Measurements from ENCODE around the gene SPTAN1.

SPTAN1 gene

GRCh38 chr9:128532581-128532980 lies 19.8 kb upstream of the SPTAN1 start:
- peaks cover 8 to 79% of the 10 kb centered on the region in 2 donors for H3K36me3 ChIP-seq (replicated peaks in 1 of 2; ENCODE audit: control insufficient read depth in 2 of 2, insufficient read depth in 2 of 2, low read length in 2 of 2)
- H3K27ac ChIP-seq (replicated peaks; ENCODE audit: low read length) = no peak overlapping the region
- H3K79me1 ChIP-seq (ENCODE audit: low read depth, low read length) = no peaks in the 10 kb centered on the region
- no peak overlapping the region for H3K4me3 ChIP-seq (ENCODE audit: low read length in 2 of 2)
- no peaks in the 10 kb centered on the region for H3K9me3 ChIP-seq (replicated peaks in 1 of 2; ENCODE audit: control insufficient read depth in 2 of 2, insufficient read depth in 1 of 2, low read depth in 1 of 2, low read length in 2 of 2)
- H2AK5ac ChIP-seq (ENCODE audit: low read depth, low read length) = no peak overlapping the region
- no CpG with 5 or more reads among the region's 4 CpGs for WGBS, 2 donors (ENCODE audit: extremely low coverage in 2 of 2, insufficient read length in 2 of 2, insufficient replicate concordance in 1 of 2)
- no peak overlapping the region for H4K8ac ChIP-seq (ENCODE audit: low read depth, low read length)
- H3K14ac ChIP-seq (ENCODE audit: low read length) = no peak overlapping the region
- H2BK120ac ChIP-seq (ENCODE audit: low read depth, low read length) = no peak overlapping the region
- no peak overlapping the region for H4K91ac ChIP-seq (ENCODE audit: low read depth, low read length, poor library complexity)
- H2BK15ac ChIP-seq (ENCODE audit: low read length) = no peak overlapping the region
- H3K4me1 ChIP-seq (ENCODE audit: control insufficient read depth in 2 of 2, insufficient read depth in 1 of 2, low read depth in 1 of 2, low read length in 2 of 2) = no peaks in the 10 kb centered on the region
- no peaks in the 10 kb centered on the region for H3K27me3 ChIP-seq (ENCODE audit: control insufficient read depth in 3 of 3, insufficient read depth in 3 of 3, low read depth in 1 of 3, low read length in 3 of 3)
- H3K23ac ChIP-seq (ENCODE audit: low read depth, low read length, poor library complexity) = no peak overlapping the region
- H3K9ac ChIP-seq (ENCODE audit: low read depth, low read length, poor library complexity) = no peak overlapping the region
- no peak for DNase-seq (ENCODE audit: low spot score)
- no peak overlapping the region for H2BK12ac ChIP-seq (ENCODE audit: low read length)
- H2BK5ac ChIP-seq (ENCODE audit: low read length) = no peak overlapping the region
- no peak overlapping the region for H2AFZ ChIP-seq (ENCODE audit: low read length)
- H3K18ac ChIP-seq (ENCODE audit: low read length) = no peak overlapping the region
- no peak overlapping the region for H3K4me2 ChIP-seq (ENCODE audit: insufficient read depth, low read length, poor library complexity, severe bottlenecking)
- H3K4ac ChIP-seq (ENCODE audit: low read length) = no peak overlapping the region

- Histone ChIP-seq H3K27ac (replicated peaks; ENCODE audit: low read length) (no peak overlapping the region), H3K4me3 (ENCODE audit: low read length in 2 of 2) (no peak overlapping the region), H2BK15ac (ENCODE audit: low read length) (no peak overlapping the region), H3K79me1 (ENCODE audit: low read depth, low read length) (no peaks in the 10 kb centered on the region), H3K4me2 (ENCODE audit: insufficient read depth, low read length, poor library complexity, severe bottlenecking) (no peak overlapping the region), H2AK5ac (ENCODE audit: low read depth, low read length) (no peak overlapping the region), H2AFZ (ENCODE audit: low read length) (no peak overlapping the region), H3K36me3 (replicated peaks in 1 of 2; ENCODE audit: control insufficient read depth in 2 of 2, insufficient read depth in 2 of 2, low read length in 2 of 2) (peaks cover 14 to 71% of the 10 kb centered on the region in 2 donors), H3K23ac (ENCODE audit: low read depth, low read length, poor library complexity) (no peak overlapping the region), H3K4ac (ENCODE audit: low read length) (no peak overlapping the region), H3K27me3 (ENCODE audit: control insufficient read depth in 3 of 3, insufficient read depth in 3 of 3, low read depth in 1 of 3, low read length in 3 of 3) (no peaks in the 10 kb centered on the region), H4K8ac (ENCODE audit: low read depth, low read length) (no peak overlapping the region), H4K91ac (ENCODE audit: low read depth, low read length, poor library complexity) (no peak overlapping the region), H2BK5ac (ENCODE audit: low read length) (no peak overlapping the region), H2BK120ac (ENCODE audit: low read depth, low read length) (no peak overlapping the region), H3K14ac (ENCODE audit: low read length) (no peak overlapping the region), H3K9me3 (replicated peaks in 1 of 2; ENCODE audit: control insufficient read depth in 2 of 2, insufficient read depth in 1 of 2, low read depth in 1 of 2, low read length in 2 of 2) (no peaks in the 10 kb centered on the region), H3K4me1 (ENCODE audit: control insufficient read depth in 2 of 2, insufficient read depth in 1 of 2, low read depth in 1 of 2, low read length in 2 of 2) (no peaks in the 10 kb centered on the region), H3K18ac (ENCODE audit: low read length) (no peak overlapping the region), H2BK12ac (ENCODE audit: low read length) (no peak overlapping the region), H3K9ac (ENCODE audit: low read depth, low read length, poor library complexity) (no peak overlapping the region)
- no peak for DNase-seq (ENCODE audit: low spot score)
- WGBS, 2 donors (ENCODE audit: extremely low coverage in 2 of 2, insufficient read length in 2 of 2, insufficient replicate concordance in 1 of 2) = no CpG with 5 or more reads among the region's 3 CpGs
These were observed 11.6 kb upstream of the SPTAN1 start for GRCh38 chr9:128540634-128541360.

- Histone ChIP-seq H3K9me3 (replicated peaks in 1 of 2; ENCODE audit: control insufficient read depth in 2 of 2, insufficient read depth in 1 of 2, low read depth in 1 of 2, low read length in 2 of 2) (no peaks in the 10 kb centered on the region), H2BK120ac (ENCODE audit: low read depth, low read length) (no peak overlapping the region), H2BK12ac (ENCODE audit: low read length) (no peak overlapping the region), H3K18ac (ENCODE audit: low read length) (no peak overlapping the region), H4K91ac (ENCODE audit: low read depth, low read length, poor library complexity) (no peak overlapping the region), H3K4ac (ENCODE audit: low read length) (no peak overlapping the region), H3K4me1 (ENCODE audit: control insufficient read depth in 2 of 2, insufficient read depth in 1 of 2, low read depth in 1 of 2, low read length in 2 of 2) (peaks cover 6 to 15% of the 10 kb centered on the region in 2 donors), H3K4me2 (ENCODE audit: insufficient read depth, low read length, poor library complexity, severe bottlenecking) (no peak overlapping the region), H2BK15ac (ENCODE audit: low read length) (no peak overlapping the region), H3K27ac (replicated peaks; ENCODE audit: low read length) (no peak overlapping the region), H3K79me1 (ENCODE audit: low read depth, low read length) (no peaks in the 10 kb centered on the region), H3K9ac (ENCODE audit: low read depth, low read length, poor library complexity) (no peak overlapping the region), H3K4me3 (ENCODE audit: low read length in 2 of 2) (no peak overlapping the region), H3K36me3 (replicated peaks in 1 of 2; ENCODE audit: control insufficient read depth in 2 of 2, insufficient read depth in 2 of 2, low read length in 2 of 2) (peaks cover 2 to 15% of the 10 kb centered on the region in 2 donors), H2AK5ac (ENCODE audit: low read depth, low read length) (no peak overlapping the region), H4K8ac (ENCODE audit: low read depth, low read length) (no peak overlapping the region), H2AFZ (ENCODE audit: low read length) (no peak overlapping the region), H3K14ac (ENCODE audit: low read length) (no peak overlapping the region), H3K27me3 (ENCODE audit: control insufficient read depth in 3 of 3, insufficient read depth in 3 of 3, low read depth in 1 of 3, low read length in 3 of 3) (no peaks in the 10 kb centered on the region), H3K23ac (ENCODE audit: low read depth, low read length, poor library complexity) (no peak overlapping the region), H2BK5ac (ENCODE audit: low read length) (no peak overlapping the region)
- no CpG with 5 or more reads among the region's 3 CpGs for WGBS, 2 donors (ENCODE audit: extremely low coverage in 2 of 2, insufficient read length in 2 of 2, insufficient replicate concordance in 1 of 2)
- no peak for DNase-seq (ENCODE audit: low spot score)
These were observed 5.9 kb upstream of the SPTAN1 start for GRCh38 chr9:128546504-128546903.

- H3K4ac ChIP-seq (ENCODE audit: low read length) = no peak overlapping the region
- no peak overlapping the region for H4K91ac ChIP-seq (ENCODE audit: low read depth, low read length, poor library complexity)
- no peak overlapping the region for H2BK120ac ChIP-seq (ENCODE audit: low read depth, low read length)
- H2BK12ac ChIP-seq (ENCODE audit: low read length) = no peak overlapping the region
- no peak overlapping the region for H3K9ac ChIP-seq (ENCODE audit: low read depth, low read length, poor library complexity)
- no peak overlapping the region for H2BK5ac ChIP-seq (ENCODE audit: low read length)
- H3K27me3 ChIP-seq (ENCODE audit: control insufficient read depth in 3 of 3, insufficient read depth in 3 of 3, low read depth in 1 of 3, low read length in 3 of 3) = no peaks in the 10 kb centered on the region
- H3K36me3 ChIP-seq (replicated peaks in 1 of 2; ENCODE audit: control insufficient read depth in 2 of 2, insufficient read depth in 2 of 2, low read length in 2 of 2) = no peaks in the 10 kb centered on the region
- no peak overlapping the region for H2AFZ ChIP-seq (ENCODE audit: low read length)
- no peak overlapping the region for H3K18ac ChIP-seq (ENCODE audit: low read length)
- H4K8ac ChIP-seq (ENCODE audit: low read depth, low read length) = no peak overlapping the region
- peaks cover 6 to 18% of the 10 kb centered on the region in 2 donors for H3K4me1 ChIP-seq (ENCODE audit: control insufficient read depth in 2 of 2, insufficient read depth in 1 of 2, low read depth in 1 of 2, low read length in 2 of 2)
- no peak overlapping the region for H3K14ac ChIP-seq (ENCODE audit: low read length)
- no peaks in the 10 kb centered on the region for H3K79me1 ChIP-seq (ENCODE audit: low read depth, low read length)
- no peak overlapping the region for H3K4me2 ChIP-seq (ENCODE audit: insufficient read depth, low read length, poor library complexity, severe bottlenecking)
- WGBS, 2 donors (ENCODE audit: extremely low coverage in 2 of 2, insufficient read length in 2 of 2, insufficient replicate concordance in 1 of 2) = no CpG with 5 or more reads among the region's 7 CpGs
- H2AK5ac ChIP-seq (ENCODE audit: low read depth, low read length) = no peak overlapping the region
- DNase-seq (ENCODE audit: low spot score) = no peak
- H3K4me3 ChIP-seq (ENCODE audit: low read length in 2 of 2) = no peak overlapping the region
- no peak overlapping the region for H3K27ac ChIP-seq (replicated peaks; ENCODE audit: low read length)
- H3K9me3 ChIP-seq (replicated peaks in 1 of 2; ENCODE audit: control insufficient read depth in 2 of 2, insufficient read depth in 1 of 2, low read depth in 1 of 2, low read length in 2 of 2) = no peaks in the 10 kb centered on the region
- H3K23ac ChIP-seq (ENCODE audit: low read depth, low read length, poor library complexity) = no peak overlapping the region
- H2BK15ac ChIP-seq (ENCODE audit: low read length) = no peak overlapping the region
These were observed 3.5 kb upstream of the SPTAN1 start for GRCh38 chr9:128548876-128549275.
